ENCODE results near the gene GRM1.

- TF ChIP-seq CTCF (IDR thresholded peaks at IDR 0.05) (no peak), EZH2 (IDR thresholded peaks at IDR 0.05; ENCODE audit: borderline replicate concordance, insufficient read depth, low read depth, low read length, poor library complexity, severe bottlenecking) (no peak)
These were observed 394.0 kb downstream of the GRM1 start for GRCh38 chr6:146422789-146423375.

All from B cell (primary cell).